MG63 (cell line): ENCODE measurements around the gene NOTUM. TPM values are rescaled to one million over a fixed set of nuclear protein-coding genes. Genes with fewer than 3 reads are reported as not detected.
"Not testable (repeated sequence)": the region's sequence is repeated elsewhere in the genome, so short reads cannot be mapped to it uniquely, and the experiment has no call there.

Experiments used
- DNase-seq: peaks from one replicate; pipeline ENCODE4 v3.0.0-alpha.2; 2020
- H3K27me3 ChIP-seq: fragments of 250-450 bp; sonication (Bioruptor Pico); 2 replicates; pipeline ENCODE4 v1.5.1; 2020; ENCODE audit warnings: mild to moderate bottlenecking, moderate library complexity
- H3K36me3 ChIP-seq: fragments of 250-450 bp; sonication (Bioruptor Pico); 2 replicates; pipeline ENCODE4 v1.5.1; 2020; ENCODE audit warnings: mild to moderate bottlenecking, moderate library complexity
- H3K4me3 ChIP-seq: fragments of 250-450 bp; sonication (Bioruptor Pico); 2 replicates; pipeline ENCODE4 v1.5.1; 2020; ENCODE audit warnings: mild to moderate bottlenecking, moderate library complexity
- H3K9me3 ChIP-seq: fragments of 250-450 bp; sonication (Bioruptor Pico); 2 replicates; pipeline ENCODE4 v1.5.1; 2020; ENCODE audit warnings: mild to moderate bottlenecking, moderate library complexity
- total RNA-seq: library from RNA; depleted of rRNA; stranded (reverse); fragments of >200 nt; shearing (Covaris generic); gene quantifications from 2 replicates; pipeline ENCODE4 v1.2.3, GENCODE V29; 2014; ENCODE audit warnings: low replicate concordance

NOTUM gene
- total RNA-seq, 1 experiment from 2014 or later = 0.66 TPM

DNA sequence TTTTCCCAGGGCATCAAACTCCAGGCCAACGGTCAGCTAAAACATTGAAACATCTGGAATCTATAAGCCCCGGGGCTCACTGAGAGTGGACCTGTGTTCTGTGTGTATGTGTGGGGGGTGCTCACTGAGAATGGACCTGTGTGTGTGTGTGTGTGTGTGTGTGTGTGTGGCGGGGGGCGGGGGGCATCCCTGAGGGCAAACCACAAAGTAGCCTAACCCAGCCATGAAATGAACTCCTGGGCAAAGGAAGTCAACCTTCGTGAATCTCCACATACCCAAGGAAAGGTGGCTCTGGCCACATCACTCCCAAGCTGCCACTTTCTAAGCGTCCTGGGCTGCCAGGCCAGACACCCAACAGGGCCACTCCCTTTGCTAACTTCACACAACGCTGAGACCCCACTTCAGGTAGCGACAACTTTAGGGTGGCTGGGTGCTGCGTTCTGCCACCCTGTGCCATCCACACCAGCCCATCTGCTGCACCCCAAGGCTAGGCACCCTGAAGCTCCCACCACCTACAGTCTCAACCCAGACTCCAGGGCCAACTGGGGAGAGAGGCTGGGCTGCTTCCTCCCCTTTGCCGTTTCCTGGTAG, 35.0 kb downstream of the NOTUM start:
- no peak for DNase-seq
- peaks cover 17% of the 10 kb centered on the region for H3K36me3 ChIP-seq

GRCh38 chr17:81924557-81925532, 36.1 kb downstream of the NOTUM start:
- Histone ChIP-seq H3K36me3 (peaks cover 28% of the 10 kb centered on the region), H3K9me3 (no peaks in the 10 kb centered on the region), H3K27me3 (no peaks in the 10 kb centered on the region), H3K4me3 (no peak overlapping the region; the same call in 1 of the 2 replicates)
- no peak for DNase-seq

More for the DNA sequence above, 35.0 kb downstream of the NOTUM start:
- no peaks in the 10 kb centered on the region for H3K27me3 ChIP-seq
- H3K9me3 ChIP-seq = no peaks in the 10 kb centered on the region
- H3K4me3 ChIP-seq = peak overlapping the region; percentile 79

DNA sequence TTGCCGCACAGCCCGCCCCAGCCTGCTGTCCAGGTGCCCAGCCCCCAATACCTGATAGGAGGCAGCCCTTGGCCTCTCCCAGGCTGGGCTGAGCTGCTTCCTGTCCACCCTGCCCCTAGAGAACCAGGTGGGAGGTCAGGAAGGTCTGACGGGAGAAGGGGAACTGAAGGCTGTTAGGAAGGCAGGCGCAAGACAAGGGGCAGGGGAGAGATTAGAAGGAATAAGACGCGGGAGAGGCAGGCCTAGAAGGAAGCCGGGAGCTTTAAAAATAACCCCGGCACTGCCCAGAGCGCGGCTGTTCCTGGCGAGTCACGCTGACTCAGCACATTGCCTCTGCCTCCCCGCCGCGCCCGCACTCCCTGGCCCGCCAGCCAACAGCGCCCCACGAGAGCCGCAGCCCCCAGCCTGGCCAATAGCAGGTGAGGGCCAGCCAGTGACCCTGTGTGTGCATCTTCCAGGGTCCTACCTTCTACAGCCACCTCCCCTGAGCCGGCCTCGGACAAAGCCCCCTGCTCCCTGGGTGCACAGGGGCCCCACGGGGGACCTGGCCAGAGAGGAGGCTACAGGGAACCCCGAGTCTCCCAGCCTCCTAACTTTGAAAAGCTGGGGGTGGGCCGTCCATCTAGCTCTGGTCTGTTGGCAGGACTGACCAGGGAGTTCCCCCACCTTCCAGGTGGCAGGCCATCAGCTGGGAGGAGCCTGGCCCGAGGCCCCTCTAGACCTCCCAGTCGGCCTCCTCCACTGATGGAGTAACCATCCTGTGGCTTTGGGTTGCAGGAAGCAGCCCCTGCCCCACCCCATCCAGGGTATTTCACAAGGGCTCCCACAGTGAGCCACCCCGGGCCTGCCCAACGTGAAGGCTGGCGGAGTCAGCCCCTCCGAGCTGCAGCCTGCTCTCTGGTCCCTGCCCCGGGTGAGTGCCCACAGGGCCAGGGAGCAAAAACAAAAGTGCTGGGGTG, 37.4 kb downstream of the NOTUM start:
- Histone ChIP-seq H3K4me3 (peak overlapping the region; percentile 30), H3K36me3 (peaks cover 36% of the 10 kb centered on the region), H3K27me3 (no peaks in the 10 kb centered on the region), H3K9me3 (no peaks in the 10 kb centered on the region)
- peak; percentile 87 for DNase-seq

- DNase-seq = no peak
- Histone ChIP-seq H3K4me3 (peak overlapping the region; percentile 30; the same call in 1 of the 2 replicates), H3K9me3 (no peaks in the 10 kb centered on the region), H3K36me3 (peaks cover 40% of the 10 kb centered on the region), H3K27me3 (no peaks in the 10 kb centered on the region)
Observed at GRCh38 chr17:81922566-81923301, 38.3 kb downstream of the NOTUM start.

DNA sequence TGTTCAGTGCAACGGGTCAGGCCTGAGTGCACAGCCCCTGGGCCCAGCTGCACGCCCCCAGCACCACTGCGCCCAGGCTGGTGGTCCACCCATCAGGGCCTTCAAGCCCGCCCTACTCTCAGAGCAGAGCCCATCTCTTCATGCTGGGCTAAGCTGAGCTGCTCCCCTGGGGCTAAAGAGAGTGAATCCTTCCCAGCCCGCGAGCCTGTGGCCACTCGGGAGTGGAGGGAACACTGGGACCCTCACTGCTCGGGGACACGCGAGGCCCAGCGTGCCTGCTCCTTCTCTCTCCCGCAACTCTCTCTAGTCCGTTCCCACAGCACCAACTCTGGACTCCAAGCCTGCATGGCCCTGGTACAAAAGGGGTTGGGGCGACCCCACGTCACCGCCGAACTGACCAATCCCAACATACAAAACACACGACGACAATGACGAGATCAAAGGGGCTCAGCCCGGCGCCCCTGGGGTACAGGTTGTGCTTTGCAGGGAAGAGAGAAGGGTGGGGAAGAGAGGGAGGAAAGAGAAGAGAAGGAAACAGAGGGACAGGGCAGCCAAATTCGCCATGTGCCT, 38.9 kb downstream of the NOTUM start:
- Histone ChIP-seq H3K27me3 (no peaks in the 10 kb centered on the region), H3K9me3 (no peaks in the 10 kb centered on the region), H3K36me3 (peaks cover 40% of the 10 kb centered on the region), H3K4me3 (no peak overlapping the region)
- no peak for DNase-seq

DNA sequence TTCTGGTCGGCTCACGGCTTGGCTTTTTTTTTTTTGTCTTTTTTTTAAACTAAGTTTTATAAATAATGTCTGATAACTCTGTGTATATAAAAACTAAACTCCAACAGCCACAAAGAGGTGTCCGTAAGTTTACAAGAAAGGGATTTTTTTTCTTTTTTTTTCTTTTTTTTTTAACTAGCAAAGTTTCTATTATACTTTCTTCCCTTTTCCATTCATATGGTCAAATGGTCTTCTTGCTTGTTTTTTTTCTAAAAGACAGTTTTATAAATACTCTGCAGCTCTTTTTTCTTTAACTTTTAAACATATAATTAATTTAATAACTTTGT, 39.5 kb downstream of the NOTUM start:
- DNase-seq = no peak
- Histone ChIP-seq H3K36me3 (peaks cover 44% of the 10 kb centered on the region), H3K27me3 (no peaks in the 10 kb centered on the region), H3K9me3 (no peaks in the 10 kb centered on the region), H3K4me3 (no peak overlapping the region)

DNA sequence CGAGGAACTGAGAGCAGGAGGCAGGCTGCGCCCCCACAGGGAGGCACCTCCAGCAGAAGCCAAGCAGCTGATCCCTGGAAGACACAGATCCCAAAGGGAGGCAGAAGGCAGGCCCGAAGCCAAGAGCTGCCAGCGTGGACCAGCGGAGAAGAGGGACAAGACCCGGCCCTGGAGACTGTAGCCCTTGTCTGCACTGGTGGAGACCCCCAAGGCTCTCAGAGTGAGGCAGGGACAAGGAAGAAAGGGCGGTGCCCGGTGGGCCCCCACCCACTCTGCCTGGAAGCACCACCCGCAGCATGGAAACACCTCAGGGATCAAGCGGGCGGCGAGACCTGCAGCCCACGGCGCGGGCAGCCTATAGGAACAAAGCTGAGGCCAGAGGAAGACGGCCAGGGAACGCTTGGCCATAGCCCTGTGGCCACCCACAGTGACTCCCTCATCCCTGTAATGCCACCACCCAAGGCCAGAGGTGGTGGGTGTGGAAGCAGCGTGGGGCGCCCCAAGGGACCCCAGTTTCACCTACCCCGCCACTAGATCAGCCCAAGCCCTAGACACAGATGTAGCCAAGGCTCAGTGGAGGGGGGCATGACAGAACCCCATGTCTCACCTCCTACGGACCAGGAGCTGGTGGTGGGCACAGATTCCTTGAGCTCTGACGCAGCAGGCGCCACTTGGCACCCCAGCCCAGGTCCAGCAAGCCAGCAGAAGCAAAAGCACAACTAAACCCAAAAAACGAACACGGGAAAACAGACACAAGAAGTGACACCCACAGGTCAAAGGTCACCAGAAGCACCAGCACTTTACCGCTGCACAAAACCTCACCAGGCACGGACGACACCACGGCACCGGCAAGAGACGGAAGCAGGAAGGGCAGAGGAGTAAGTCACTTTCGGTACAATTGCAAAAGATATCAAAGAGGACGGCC, 40.1 kb downstream of the NOTUM start:
- Histone ChIP-seq H3K36me3 (peaks cover 48% of the 10 kb centered on the region), H3K4me3 (no peak overlapping the region)

GRCh38 chr17:81918832-81919545, 42.0 kb downstream of the NOTUM start:
- Histone ChIP-seq H3K36me3 (peaks cover 65% of the 10 kb centered on the region), H3K27me3 (no peaks in the 10 kb centered on the region), H3K4me3 (no peak overlapping the region), H3K9me3 (no peaks in the 10 kb centered on the region)
- DNase-seq = no peak

More for the DNA sequence above, 40.1 kb downstream of the NOTUM start:
- no peaks in the 10 kb centered on the region for H3K27me3 ChIP-seq
- DNase-seq = no peak
- H3K9me3 ChIP-seq = no peaks in the 10 kb centered on the region

- H3K27me3 ChIP-seq, H3K9me3 ChIP-seq, DNase-seq: not testable (repeated sequence)
- H3K36me3 ChIP-seq = peaks cover 72% of the 10 kb centered on the region
- peak overlapping the region; percentile 60 for H3K4me3 ChIP-seq
Observed at GRCh38 chr17:81918333-81918669, 42.7 kb downstream of the NOTUM start.

- Histone ChIP-seq H3K36me3 (peaks cover 73% of the 10 kb centered on the region), H3K27me3 (no peaks in the 10 kb centered on the region), H3K4me3 (peak within 1 kb of the TSS; percentile 60), H3K9me3 (no peaks in the 10 kb centered on the region)
- peak; percentile 66 for DNase-seq
Observed at GRCh38 chr17:81917565-81918332, 43.2 kb downstream of the NOTUM start, which contains the start of gene SIRT7. SIRT7 (minus strand) TSS chr17:81918176; CDS start chr17:81918131, 45 bp downstream.

- Histone ChIP-seq H3K4me3 (peak overlapping the region; percentile 60; the same call in 1 of the 2 replicates), H3K36me3 (peaks cover 71% of the 10 kb centered on the region), H3K27me3 (no peaks in the 10 kb centered on the region), H3K9me3 (no peaks in the 10 kb centered on the region)
- peak; percentile 53 for DNase-seq
Observed at GRCh38 chr17:81916234-81917001, 44.6 kb downstream of the NOTUM start.

DNA sequence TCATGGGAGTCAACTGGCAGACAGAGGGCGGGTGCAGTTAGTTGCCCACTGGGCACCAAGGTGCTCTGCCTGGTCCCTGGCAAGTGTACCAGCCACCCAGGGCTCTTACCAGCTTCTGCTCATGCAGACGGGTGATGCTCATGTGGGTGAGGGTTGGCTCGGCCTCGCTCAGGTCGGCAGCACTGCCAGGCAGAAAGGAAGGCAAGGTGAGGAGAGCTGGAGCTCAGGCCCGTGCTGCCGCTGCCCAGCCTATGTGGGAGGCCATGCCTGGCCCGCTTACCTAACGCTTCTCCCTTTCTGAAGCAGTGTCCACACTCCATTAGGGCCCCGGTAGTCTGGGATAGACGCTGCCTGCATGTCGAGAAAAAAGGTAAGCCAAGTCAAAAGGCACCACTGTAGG, 45.7 kb downstream of the NOTUM start:
- no peak for DNase-seq
- no peak overlapping the region for H3K4me3 ChIP-seq
- H3K27me3 ChIP-seq = no peaks in the 10 kb centered on the region

More for the DNA sequence above, 45.7 kb downstream of the NOTUM start:
- H3K36me3 ChIP-seq = peaks cover 61% of the 10 kb centered on the region
- H3K9me3 ChIP-seq = no peaks in the 10 kb centered on the region; the same call in 1 of the 2 replicates
